ENCODE results near the gene TPST2.

DNA sequence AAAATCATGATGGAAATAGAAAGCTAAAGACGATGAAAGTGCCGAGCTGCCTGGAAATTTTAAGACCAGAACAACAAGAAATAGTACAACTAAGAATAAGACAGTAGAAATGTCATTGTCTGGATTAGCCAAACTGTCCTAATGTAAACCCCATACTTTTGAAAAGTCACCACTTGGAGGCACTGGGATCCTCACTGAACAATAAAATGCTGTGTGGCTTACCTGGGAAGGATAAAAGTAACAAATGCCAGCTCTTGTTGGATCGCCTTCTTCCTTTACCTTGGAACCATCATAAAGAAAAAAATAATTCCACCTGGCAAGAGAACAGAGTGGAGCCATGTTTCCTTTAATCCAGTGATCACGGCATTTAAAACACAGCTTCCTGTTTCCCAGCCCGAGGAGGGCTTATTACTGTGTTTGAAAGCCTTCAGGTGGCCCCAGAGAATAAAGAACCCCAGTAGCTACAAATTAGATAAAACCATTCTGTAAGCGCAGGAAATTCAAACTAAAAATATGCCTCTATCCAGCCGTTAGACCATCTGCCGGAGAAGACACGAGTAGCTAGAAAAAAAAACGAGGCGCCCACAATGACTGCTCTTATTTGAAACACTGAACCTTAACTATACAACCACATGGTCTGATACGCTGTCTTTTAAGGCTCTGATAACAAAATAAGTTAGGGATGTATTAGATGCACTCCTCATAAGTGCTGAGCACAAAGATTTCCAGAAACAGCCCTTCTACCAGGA is 110.7 kb downstream of the TPST2 start:
- TF ChIP-seq CTCF (IDR thresholded peaks at IDR 0.05 in 4 of 5, conservative IDR thresholded peaks at IDR 0.05 in 1 of 5) (peak in 1 of 5 experiments; percentile 12), POLR2A (IDR thresholded peaks at IDR 0.05) (no peak)
